SK-N-SH (cell line): Measurements from ENCODE around the gene NTM. TPM values are rescaled to one million over a fixed set of nuclear protein-coding genes. Genes with fewer than 3 reads are reported as not detected.
A peak's percentile ranks its signal among the peaks of the same experiment; 100 is the strongest.

Experiments used
- CTCF ChIA-PET: fragments of 300-600, 350-600 bp; formaldehyde crosslinking; extraction: SDS; loops from one replicate; lab custom pipeline; 2021; lab: Yijun Ruan, JAX
- POLR2A ChIA-PET: fragments of 350-600 bp; sonication (Branson Sonifier 250); formaldehyde crosslinking; extraction: SDS; loops from one replicate; lab custom pipeline; 2020; ENCODE audit warnings: antibody characterized with exemption, inconsistent platforms; lab: Yijun Ruan, JAX
- DNase-seq: peaks from one replicate; pipeline ENCODE4 v3.0.0; 2012
- H2AFZ ChIP-seq: fragments of 200-600 bp; sonication (generic); 2 replicates; pipeline ENCODE4 v1.8.1; 2016; ENCODE audit warnings: antibody characterized with exemption, mild to moderate bottlenecking, low read depth
- H3F3A ChIP-seq: fragments of 200-600 bp; sonication (generic); replicated peaks from 2 replicates; pipeline ENCODE3; 2016; ENCODE audit warnings: antibody characterized with exemption, mild to moderate bottlenecking; ENCODE audit not compliant: insufficient read depth
- H3K27ac ChIP-seq, 2 experiments: fragments of 200-500 bp in 1 of 2; fragments of 200-600 bp in 1 of 2; sonication (Bioruptor generic) in 1 of 2; sonication (generic), shearing (Covaris generic) in 1 of 2; 2 replicates each; pipeline versions ENCODE4 v1.5.1 to v1.6.1; 2014 to 2016; ENCODE audit warnings: low read depth in 2 of 2, inconsistent platforms in 1 of 2, low read length in 1 of 2, mild to moderate bottlenecking in 1 of 2, mixed read lengths in 1 of 2
- H3K27me3 ChIP-seq: fragments of 200-600 bp; sonication (generic), shearing (Covaris generic); 2 replicates; pipeline ENCODE4 v1.6.1; 2016; ENCODE audit warnings: mixed run types; ENCODE audit not compliant: insufficient read depth
- H3K36me3 ChIP-seq, 2 experiments: fragments of 200-500 bp in 1 of 2; fragments of 200-600 bp in 1 of 2; sonication (Bioruptor generic) in 1 of 2; sonication (generic) in 1 of 2; replicated peaks in 1 of 2; 2 replicates each; pipeline versions ENCODE3 to v1.5.1; 2014 to 2016; ENCODE audit warnings: low read length in 1 of 2, mild to moderate bottlenecking in 1 of 2; ENCODE audit not compliant: insufficient read depth in 2 of 2, control insufficient read depth in 1 of 2
- H3K4me1 ChIP-seq, 2 experiments: fragments of 200-500 bp in 1 of 2; fragments of 200-600 bp in 1 of 2; sonication (Bioruptor generic) in 1 of 2; sonication (generic), shearing (Covaris generic) in 1 of 2; 2 replicates each; pipeline versions ENCODE4 v1.5.1 to v1.6.1; 2014 to 2016; ENCODE audit warnings: low read depth in 1 of 2, low read length in 1 of 2, mixed run types in 1 of 2; ENCODE audit not compliant: insufficient read depth in 2 of 2, control insufficient read depth in 1 of 2
- H3K4me2 ChIP-seq: fragments of 200-600 bp; sonication (generic), shearing (Covaris generic); 2 replicates; pipeline ENCODE4 v1.6.1; 2017; ENCODE audit warnings: mixed run types
- H3K4me3 ChIP-seq, 2 experiments: fragments of 200-500 bp in 1 of 2; fragments of 200-600 bp in 1 of 2; sonication (Bioruptor generic) in 1 of 2; sonication (generic), shearing (Covaris generic) in 1 of 2; 2 replicates each; pipeline versions ENCODE4 v1.5.1 to v1.8.1; 2014 to 2016; ENCODE audit warnings: low read depth in 2 of 2, inconsistent platforms in 1 of 2, low read length in 1 of 2, mild to moderate bottlenecking in 1 of 2, mixed read lengths in 1 of 2, moderate library complexity in 1 of 2
- H3K79me2 ChIP-seq: fragments of 200-600 bp; sonication (generic); 2 replicates; pipeline ENCODE4 v1.8.1; 2017; ENCODE audit warnings: mild to moderate bottlenecking; ENCODE audit not compliant: insufficient read depth
- H3K9ac ChIP-seq: fragments of 200-600 bp; sonication (generic); 2 replicates; pipeline ENCODE4 v1.6.1; 2017; ENCODE audit warnings: mixed run types
- H3K9me2 ChIP-seq: fragments of 200-600 bp; sonication (generic); 2 replicates; pipeline ENCODE4 v1.6.1; 2017; ENCODE audit warnings: mixed run types
- H3K9me3 ChIP-seq: fragments of 200-600 bp; sonication (generic); 2 replicates; pipeline ENCODE4 v1.6.1; 2017; ENCODE audit warnings: mixed run types, mild to moderate bottlenecking, moderate library complexity
- H4K20me1 ChIP-seq: fragments of 200-600 bp; sonication (generic); 2 replicates; pipeline ENCODE4 v1.6.1; 2017; ENCODE audit warnings: mild to moderate bottlenecking, mixed run types; ENCODE audit not compliant: insufficient read depth
- ELF1 ChIP-seq: IDR thresholded peaks from 2 replicates; pipeline ENCODE4 v1.4.0; 2012
- EP300 ChIP-seq, 2 experiments: IDR thresholded peaks; 2 replicates each; pipeline versions ENCODE4 v1.4.0 to v1.6.1; 2012; ENCODE audit warnings: borderline replicate concordance in 1 of 2, low read depth in 1 of 2, low read length in 1 of 2
- FOSL2 ChIP-seq: IDR thresholded peaks from 2 replicates; pipeline ENCODE4 v1.4.0; 2012; ENCODE audit warnings: low read depth, mild to moderate bottlenecking, moderate library complexity, borderline replicate concordance
- FOXM1 ChIP-seq: IDR thresholded peaks from 2 replicates; pipeline ENCODE4 v1.4.0; 2012; ENCODE audit warnings: low read depth, mild to moderate bottlenecking
- JUND ChIP-seq: IDR thresholded peaks from 2 replicates; pipeline ENCODE4 v1.4.0; 2012
- MEF2A ChIP-seq: IDR thresholded peaks from 2 replicates; pipeline ENCODE4 v1.4.0; 2012; ENCODE audit warnings: low read depth, borderline replicate concordance
- NFIC ChIP-seq: IDR thresholded peaks from 2 replicates; pipeline ENCODE4 v1.4.0; 2012; ENCODE audit warnings: borderline replicate concordance
- POLR2AphosphoS5 ChIP-seq: IDR thresholded peaks from 2 replicates; pipeline ENCODE4 v1.6.1; 2012; ENCODE audit warnings: low read depth, low read length
- RAD21 ChIP-seq: IDR thresholded peaks from 2 replicates; pipeline ENCODE4 v1.6.1; 2012; ENCODE audit warnings: mild to moderate bottlenecking, low read length
- RFX5 ChIP-seq: IDR thresholded peaks from 2 replicates; pipeline ENCODE4 v1.6.1; 2012; ENCODE audit warnings: mild to moderate bottlenecking, improper control_type of control experiment, low read length
- RXRA ChIP-seq: IDR thresholded peaks from 2 replicates; pipeline ENCODE4 v1.4.0; 2012; ENCODE audit warnings: low read depth, mild to moderate bottlenecking, borderline replicate concordance
- SIN3A ChIP-seq: IDR thresholded peaks from 2 replicates; pipeline ENCODE4 v1.6.1; 2012; ENCODE audit warnings: low read depth, mild to moderate bottlenecking, low read length, moderate library complexity, borderline replicate concordance
- SMC3 ChIP-seq: IDR thresholded peaks from 2 replicates; pipeline ENCODE4 v1.6.1; 2012; ENCODE audit warnings: low read depth, low read length, improper control_type of control experiment
- TAF1 ChIP-seq: IDR thresholded peaks from 2 replicates; pipeline ENCODE4 v1.6.1; 2012; ENCODE audit warnings: low read depth, mild to moderate bottlenecking, low read length, moderate library complexity, borderline replicate concordance
- TCF12 ChIP-seq: IDR thresholded peaks from 2 replicates; pipeline ENCODE4 v1.4.0; 2012
- TEAD4 ChIP-seq: IDR thresholded peaks from 2 replicates; pipeline ENCODE4 v1.4.0; 2012; ENCODE audit warnings: mild to moderate bottlenecking, borderline replicate concordance; ENCODE audit not compliant: insufficient read depth
- YY1 ChIP-seq: IDR thresholded peaks from 2 replicates; pipeline ENCODE4 v1.4.0; 2012; ENCODE audit warnings: low read depth, mild to moderate bottlenecking
- WGBS: methylation state at CpG from one replicate; pipeline ENCODE4 v1.1.6; 2017; ENCODE audit warnings: low lambda C conversion rate; 5-methylcytosine and 5-hydroxymethylcytosine counted together
- polyA plus RNA-seq, 3 experiments: library from polyadenylated mRNA; depleted of rRNA; stranded (reverse); fragments of >200 nt; gene quantifications; 2 replicates each; pipeline ENCODE4 v1.2.3, GENCODE V29; 2012
- TF ChIP-seq, protein P1 (sequence below): IDR thresholded peaks from 2 replicates; pipeline ENCODE4 v1.4.0; 2012; ENCODE audit warnings: low read depth, borderline replicate concordance
- TF ChIP-seq, protein P2 (sequence below): fragments of 150-350 bp; IDR thresholded peaks from 2 replicates; pipeline ENCODE4 v1.6.1; 2016; ENCODE audit warnings: mild to moderate bottlenecking, low read depth, low read length
- TF ChIP-seq, protein P3 (sequence below): IDR thresholded peaks from 2 replicates; pipeline ENCODE4; 2012
- TF ChIP-seq, protein P4 (sequence below): IDR thresholded peaks from 2 replicates; pipeline ENCODE4 v1.4.0; 2012; ENCODE audit warnings: low read depth

Gene NTM
- polyA plus RNA-seq, 1 of the 3 experiments (the other 2 are of a cell fraction), result 20.0 TPM

DNA sequence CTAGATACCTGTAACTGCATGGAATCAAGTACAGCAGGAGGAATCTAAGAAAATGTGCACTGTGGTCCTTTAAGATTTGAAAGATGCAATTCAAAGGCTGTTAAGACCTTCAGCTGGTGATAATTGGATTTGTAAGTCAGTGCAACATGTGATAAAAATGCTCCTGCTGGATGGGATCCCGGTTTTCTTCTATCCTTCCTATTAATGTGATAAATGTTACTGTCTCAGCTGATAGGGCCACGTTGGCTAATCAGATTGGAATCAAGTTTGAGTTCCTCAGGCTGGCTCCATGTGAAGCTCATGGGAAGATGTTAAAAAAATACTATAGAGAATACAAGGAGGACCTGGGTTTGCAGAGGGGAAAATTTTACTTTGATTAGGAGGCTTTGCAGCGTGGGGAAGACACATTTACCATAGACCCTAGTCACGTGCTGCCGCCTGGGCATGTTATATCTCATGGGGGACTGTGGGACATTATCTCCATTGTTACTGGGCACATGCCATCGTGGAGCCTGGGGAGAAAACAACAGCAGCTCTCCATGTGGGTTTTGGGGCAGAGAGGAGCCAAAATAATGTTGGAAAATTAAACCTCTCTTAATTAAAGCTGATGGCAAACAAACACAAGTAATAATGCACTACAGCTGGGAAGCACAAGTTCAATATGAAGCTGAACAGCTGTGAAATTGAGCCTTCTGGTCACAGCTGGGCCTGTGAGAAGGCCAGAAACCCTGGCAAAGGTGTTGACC is 652.5 kb downstream of the NTM start (continued):
- TF ChIP-seq, protein P1, sequence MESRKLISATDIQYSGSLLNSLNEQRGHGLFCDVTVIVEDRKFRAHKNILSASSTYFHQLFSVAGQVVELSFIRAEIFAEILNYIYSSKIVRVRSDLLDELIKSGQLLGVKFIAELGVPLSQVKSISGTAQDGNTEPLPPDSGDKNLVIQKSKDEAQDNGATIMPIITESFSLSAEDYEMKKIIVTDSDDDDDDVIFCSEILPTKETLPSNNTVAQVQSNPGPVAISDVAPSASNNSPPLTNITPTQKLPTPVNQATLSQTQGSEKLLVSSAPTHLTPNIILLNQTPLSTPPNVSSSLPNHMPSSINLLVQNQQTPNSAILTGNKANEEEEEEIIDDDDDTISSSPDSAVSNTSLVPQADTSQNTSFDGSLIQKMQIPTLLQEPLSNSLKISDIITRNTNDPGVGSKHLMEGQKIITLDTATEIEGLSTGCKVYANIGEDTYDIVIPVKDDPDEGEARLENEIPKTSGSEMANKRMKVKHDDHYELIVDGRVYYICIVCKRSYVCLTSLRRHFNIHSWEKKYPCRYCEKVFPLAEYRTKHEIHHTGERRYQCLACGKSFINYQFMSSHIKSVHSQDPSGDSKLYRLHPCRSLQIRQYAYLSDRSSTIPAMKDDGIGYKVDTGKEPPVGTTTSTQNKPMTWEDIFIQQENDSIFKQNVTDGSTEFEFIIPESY, result no peak
- TF ChIP-seq RAD21 (no peak), NFIC (peak; percentile 73), RFX5 (no peak), MEF2A (no peak), SMC3 (no peak), FOXM1 (peak; percentile 82), TCF12 (peak; percentile 80)
- TF ChIP-seq, protein P2, sequence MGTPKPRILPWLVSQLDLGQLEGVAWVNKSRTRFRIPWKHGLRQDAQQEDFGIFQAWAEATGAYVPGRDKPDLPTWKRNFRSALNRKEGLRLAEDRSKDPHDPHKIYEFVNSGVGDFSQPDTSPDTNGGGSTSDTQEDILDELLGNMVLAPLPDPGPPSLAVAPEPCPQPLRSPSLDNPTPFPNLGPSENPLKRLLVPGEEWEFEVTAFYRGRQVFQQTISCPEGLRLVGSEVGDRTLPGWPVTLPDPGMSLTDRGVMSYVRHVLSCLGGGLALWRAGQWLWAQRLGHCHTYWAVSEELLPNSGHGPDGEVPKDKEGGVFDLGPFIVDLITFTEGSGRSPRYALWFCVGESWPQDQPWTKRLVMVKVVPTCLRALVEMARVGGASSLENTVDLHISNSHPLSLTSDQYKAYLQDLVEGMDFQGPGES, result no peak

DNA sequence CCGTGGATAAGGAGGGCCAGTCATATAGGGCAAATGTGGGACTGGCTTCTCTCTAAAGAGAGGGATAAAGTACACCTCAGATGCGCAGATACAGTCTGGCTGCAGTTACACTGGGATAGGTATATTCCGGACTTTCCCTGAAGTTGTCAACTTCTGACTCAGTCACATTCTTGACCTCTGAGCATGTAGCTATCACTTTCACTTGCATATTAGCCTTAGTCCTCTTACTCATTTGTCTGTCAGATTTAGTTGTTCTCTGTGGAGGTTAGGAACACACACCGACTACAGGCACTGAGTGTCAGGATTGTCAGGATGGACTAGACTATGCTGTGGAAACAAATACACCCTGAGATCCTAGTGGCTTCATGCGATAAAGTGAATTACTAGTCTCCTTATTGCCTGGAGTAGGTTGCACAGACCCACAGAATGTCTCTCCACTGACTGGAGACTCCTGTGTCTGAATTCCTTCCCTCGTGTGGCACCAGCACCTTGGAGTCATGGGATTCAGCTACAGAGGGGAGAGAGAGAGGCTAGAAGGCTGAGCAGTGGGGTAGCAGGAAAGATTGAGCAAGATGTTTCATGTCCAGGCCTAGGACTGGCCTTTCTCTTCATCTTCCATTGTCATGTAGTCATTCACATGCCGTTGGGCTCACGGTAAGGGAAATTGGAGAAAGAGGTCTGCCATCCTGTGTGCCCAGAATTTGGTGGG is 654.3 kb downstream of the NTM start:
- WGBS, result 36% methylated on average over 8 of the region's 8 CpGs
- no peak overlapping the region for H3K4me3 ChIP-seq
- no peaks in the 10 kb centered on the region; the same call in 1 of the 2 replicates for H3K9me3 ChIP-seq
- H3F3A ChIP-seq, result peaks cover 16% of the 10 kb centered on the region
- H2AFZ ChIP-seq, result no peak overlapping the region
- ChIA-PET POLR2A (no interaction called here), CTCF (interaction anchor here (1.1 kb wide), 1 partner anchor 159 kb away, joined by 3 read pairs; no protein-coding TSS in a partner anchor)
- peaks cover 6 to 49% of the 10 kb centered on the region in 2 experiments for H3K4me1 ChIP-seq
- TF ChIP-seq SMC3 (no peak), SIN3A (peak; percentile 51; the same call in 1 of the 2 replicates), EP300 (IDR thresholded peaks at IDR 0.05; ENCODE audit: borderline replicate concordance in 1 of 2, low read depth in 1 of 2, low read length in 1 of 2) (peak; percentile 24 to 87; a peak in 3 of 4 replicates), TCF12 (peak; percentile 80), TEAD4 (peak; percentile 85), FOSL2 (peak; percentile 95), JUND (peak; percentile 96), YY1 (no peak), TAF1 (0 out of 2 replicates have a peak, but pooled peaks have one; percentile 5), POLR2AphosphoS5 (peak; percentile 78; the same call in 1 of the 2 replicates), ELF1 (no peak), RAD21 (no peak), NFIC (peak; percentile 68; the same call in 1 of the 2 replicates), RXRA (peak; percentile 84; the same call in 1 of the 2 replicates), MEF2A (peak; percentile 45; the same call in 1 of the 2 replicates)
- TF ChIP-seq, protein P3, sequence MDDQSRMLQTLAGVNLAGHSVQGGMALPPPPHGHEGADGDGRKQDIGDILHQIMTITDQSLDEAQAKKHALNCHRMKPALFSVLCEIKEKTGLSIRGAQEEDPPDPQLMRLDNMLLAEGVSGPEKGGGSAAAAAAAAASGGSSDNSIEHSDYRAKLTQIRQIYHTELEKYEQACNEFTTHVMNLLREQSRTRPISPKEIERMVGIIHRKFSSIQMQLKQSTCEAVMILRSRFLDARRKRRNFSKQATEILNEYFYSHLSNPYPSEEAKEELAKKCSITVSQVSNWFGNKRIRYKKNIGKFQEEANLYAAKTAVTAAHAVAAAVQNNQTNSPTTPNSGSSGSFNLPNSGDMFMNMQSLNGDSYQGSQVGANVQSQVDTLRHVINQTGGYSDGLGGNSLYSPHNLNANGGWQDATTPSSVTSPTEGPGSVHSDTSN, result peak; percentile 92
- TF ChIP-seq, protein P1, result 0 out of 2 replicates have a peak, but pooled peaks have one; percentile 67
- TF ChIP-seq, protein P4, sequence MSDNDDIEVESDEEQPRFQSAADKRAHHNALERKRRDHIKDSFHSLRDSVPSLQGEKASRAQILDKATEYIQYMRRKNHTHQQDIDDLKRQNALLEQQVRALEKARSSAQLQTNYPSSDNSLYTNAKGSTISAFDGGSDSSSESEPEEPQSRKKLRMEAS, result peak; percentile 62
- H3K27me3 ChIP-seq, result no peaks in the 10 kb centered on the region
- peak overlapping the region; percentile 45 for H3K9ac ChIP-seq
- no peaks in the 10 kb centered on the region for H3K36me3 ChIP-seq
- peak overlapping the region; percentile 38 for H3K4me2 ChIP-seq
- no peaks in the 10 kb centered on the region for H4K20me1 ChIP-seq
- H3K9me2 ChIP-seq, result no peaks in the 10 kb centered on the region
- peaks cover 18% of the 10 kb centered on the region; the same call in 1 of the 2 replicates for H3K79me2 ChIP-seq
- no peak for DNase-seq
- H3K27ac ChIP-seq, result peak overlapping the region in 1 of 2 experiments; percentile 81; a peak in 3 of 4 replicates
